ENCODE measurements around the gene PDE7B.

DNA sequence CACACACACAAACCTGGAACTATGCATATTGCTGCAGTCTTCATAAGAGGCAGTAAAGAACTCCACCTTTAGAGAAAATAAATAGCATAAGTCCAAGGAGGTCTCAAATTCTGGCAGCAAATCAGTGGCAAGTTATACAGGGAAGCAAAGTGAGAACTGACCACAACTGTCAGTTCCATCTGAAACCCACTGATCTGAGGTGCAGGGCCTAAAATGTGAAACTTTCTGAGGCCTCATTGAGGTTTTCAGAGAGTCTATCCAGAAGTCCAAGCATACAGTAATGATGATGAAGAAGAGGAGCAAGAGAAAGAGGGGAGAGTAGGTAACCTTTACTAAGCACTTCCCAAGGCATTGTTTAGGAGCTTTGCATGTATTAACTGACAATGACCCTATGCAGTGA lies 362.4 kb downstream of the PDE7B start:
- TF ChIP-seq, protein P1, sequence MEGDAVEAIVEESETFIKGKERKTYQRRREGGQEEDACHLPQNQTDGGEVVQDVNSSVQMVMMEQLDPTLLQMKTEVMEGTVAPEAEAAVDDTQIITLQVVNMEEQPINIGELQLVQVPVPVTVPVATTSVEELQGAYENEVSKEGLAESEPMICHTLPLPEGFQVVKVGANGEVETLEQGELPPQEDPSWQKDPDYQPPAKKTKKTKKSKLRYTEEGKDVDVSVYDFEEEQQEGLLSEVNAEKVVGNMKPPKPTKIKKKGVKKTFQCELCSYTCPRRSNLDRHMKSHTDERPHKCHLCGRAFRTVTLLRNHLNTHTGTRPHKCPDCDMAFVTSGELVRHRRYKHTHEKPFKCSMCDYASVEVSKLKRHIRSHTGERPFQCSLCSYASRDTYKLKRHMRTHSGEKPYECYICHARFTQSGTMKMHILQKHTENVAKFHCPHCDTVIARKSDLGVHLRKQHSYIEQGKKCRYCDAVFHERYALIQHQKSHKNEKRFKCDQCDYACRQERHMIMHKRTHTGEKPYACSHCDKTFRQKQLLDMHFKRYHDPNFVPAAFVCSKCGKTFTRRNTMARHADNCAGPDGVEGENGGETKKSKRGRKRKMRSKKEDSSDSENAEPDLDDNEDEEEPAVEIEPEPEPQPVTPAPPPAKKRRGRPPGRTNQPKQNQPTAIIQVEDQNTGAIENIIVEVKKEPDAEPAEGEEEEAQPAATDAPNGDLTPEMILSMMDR (IDR thresholded peaks at IDR 0.05 in 8 of 11, conservative IDR thresholded peaks at IDR 0.05 in 3 of 11): no peak
- no peak for TF ChIP-seq POLR2AphosphoS5 (IDR thresholded peaks at IDR 0.05)
- TF ChIP-seq POLR2A (IDR thresholded peaks at IDR 0.05): no peak
